GM23248 (cell line): ENCODE results near the gene C16orf82. TPM values are rescaled to one million over a fixed set of nuclear protein-coding genes. Genes with fewer than 3 reads are reported as not detected.

ENCODE experiments used
- DNase-seq: peaks from one replicate; pipeline ENCODE4 v3.0.0-alpha.2; 2015
- H2AFZ ChIP-seq: fragments of 200-600 bp; sonication (generic); 2 replicates; pipeline ENCODE4 v1.6.1; 2016; ENCODE audit warnings: antibody characterized with exemption
- H3F3A ChIP-seq: fragments of 200-600 bp; sonication (generic); 2 replicates; pipeline ENCODE4 v1.6.1; 2016; ENCODE audit warnings: mild to moderate bottlenecking, antibody characterized with exemption, mixed run types; ENCODE audit not compliant: insufficient read depth
- H3K27ac ChIP-seq: fragments of 200-600 bp; sonication (generic); 2 replicates; pipeline ENCODE4 v1.5.1; 2016; ENCODE audit warnings: mild to moderate bottlenecking
- H3K27me3 ChIP-seq: fragments of 200-600 bp; sonication (generic); replicated peaks from 2 replicates; pipeline ENCODE4 v1.6.1; 2016; ENCODE audit warnings: mild to moderate bottlenecking; ENCODE audit not compliant: insufficient read depth
- H3K36me3 ChIP-seq: fragments of 200-600 bp; sonication (generic); 2 replicates; pipeline ENCODE4 v1.6.1; 2016; ENCODE audit warnings: low read depth, mild to moderate bottlenecking
- H3K4me1 ChIP-seq: fragments of 200-600 bp; sonication (generic); 2 replicates; pipeline ENCODE4 v1.6.1; 2016; ENCODE audit warnings: mild to moderate bottlenecking; ENCODE audit not compliant: insufficient read depth
- H3K4me2 ChIP-seq: fragments of 200-600 bp; sonication (generic); one replicate; pipeline ENCODE4 v1.6.1; 2016; ENCODE audit warnings: mild to moderate bottlenecking; ENCODE audit not compliant: unreplicated experiment
- H3K4me3 ChIP-seq: fragments of 200-600 bp; sonication (generic); 2 replicates; pipeline ENCODE4 v1.5.1; 2016; ENCODE audit warnings: mild to moderate bottlenecking
- H3K79me2 ChIP-seq: fragments of 200-600 bp; sonication (generic); 2 replicates; pipeline ENCODE4 v1.6.1; 2016; ENCODE audit warnings: mild to moderate bottlenecking; ENCODE audit not compliant: insufficient read depth
- H3K9ac ChIP-seq: fragments of 200-600 bp; sonication (generic); 2 replicates; pipeline ENCODE4 v1.6.1; 2016; ENCODE audit warnings: mild to moderate bottlenecking
- H3K9me2 ChIP-seq: fragments of 200-600 bp; sonication (generic); 2 replicates; pipeline ENCODE4 v1.6.1; 2016; ENCODE audit warnings: mixed run types, mild to moderate bottlenecking, moderate library complexity; ENCODE audit not compliant: insufficient read depth
- H3K9me3 ChIP-seq: fragments of 200-600 bp; sonication (generic); one replicate; pipeline ENCODE4 v1.6.1; 2017; ENCODE audit warnings: low read depth
- H4K20me1 ChIP-seq: fragments of 200-600 bp; sonication (generic); 2 replicates; pipeline ENCODE4 v1.6.0; 2016; ENCODE audit not compliant: insufficient read depth
- EZH2 ChIP-seq: fragments of 200-600 bp; sonication (generic); IDR thresholded peaks from 2 replicates; pipeline ENCODE4 v1.6.1; 2018; ENCODE audit warnings: antibody characterized with exemption, mild to moderate bottlenecking; ENCODE audit not compliant: insufficient read depth, poor library complexity, severe bottlenecking
- EZH2phosphoT487 ChIP-seq: fragments of 200-600 bp; sonication (generic); IDR thresholded peaks from 2 replicates; pipeline ENCODE4 v1.6.1; 2018; ENCODE audit warnings: antibody characterized with exemption, moderate library complexity, mild to moderate bottlenecking, low read depth; ENCODE audit not compliant: insufficient read depth
- WGBS, 2 experiments: methylation state at CpG; one replicate each; pipeline ENCODE4 v1.1.6; 2015 to 2017; ENCODE audit warnings: low lambda C conversion rate in 2 of 2, low coverage in 1 of 2; ENCODE audit errors: missing lambda C conversion rate in 2 of 2; 5-methylcytosine and 5-hydroxymethylcytosine counted together
- in situ Hi-C: fragments of 300-500 bp; cut with MboI; formaldehyde crosslinking; loops from 2 replicates; pipeline ENCODE4 v1.15.0; 2020
- polyA plus RNA-seq: library from polyadenylated mRNA; unstranded; fragments of >200 nt; fragmentation: Nextera tagmentation; extraction: Ambion mirVana; gene quantifications from 2 replicates; pipeline ENCODE4 v1.2.1, GENCODE V29; 2016
- total RNA-seq: library from RNA; depleted of rRNA; stranded (reverse); fragments of >200 nt; shearing (Covaris generic); gene quantifications from 2 replicates; pipeline ENCODE4 v1.2.3, GENCODE V29; 2014

The C16orf82 gene
- total and polyA plus RNA-seq, 2 experiments from 2014 or later, result not detected

- Histone ChIP-seq H3F3A (no peaks in the 10 kb centered on the region), H3K4me3 (no peak overlapping the region), H2AFZ (no peak overlapping the region), H3K79me2 (no peaks in the 10 kb centered on the region), H3K9ac (no peak overlapping the region), H3K4me1 (no peaks in the 10 kb centered on the region), H3K27ac (no peak overlapping the region), H4K20me1 (no peaks in the 10 kb centered on the region), H3K4me2 (no peak overlapping the region), H3K9me3 (no peaks in the 10 kb centered on the region), H3K9me2 (no peaks in the 10 kb centered on the region), H3K27me3 (no peaks in the 10 kb centered on the region), H3K36me3 (no peaks in the 10 kb centered on the region)
- in situ Hi-C loops, result loop anchor here (25.0 kb wide), 3 partner anchors 592 to 1842 kb away; partner anchors contain the start of gene ZKSCAN2
- TF ChIP-seq EZH2 (no peak), EZH2phosphoT487 (no peak)
- 54 to 58% methylated on average over 1 of the region's 1 CpG for whole genome bisulfite sequencing, 2 experiments
- DNase-seq, result no peak
Measured at GRCh38 chr16:27103954-27104353, 37.2 kb downstream of the C16orf82 start.

GRCh38 chr16:27106305-27106704 lies 39.6 kb downstream of the C16orf82 start:
- Histone ChIP-seq H3K27ac (no peak overlapping the region), H3K4me1 (no peaks in the 10 kb centered on the region), H4K20me1 (no peaks in the 10 kb centered on the region), H3K9me2 (no peaks in the 10 kb centered on the region), H3K9me3 (no peaks in the 10 kb centered on the region), H2AFZ (no peak overlapping the region), H3K4me2 (no peak overlapping the region), H3K79me2 (no peaks in the 10 kb centered on the region), H3K4me3 (no peak overlapping the region), H3K36me3 (no peaks in the 10 kb centered on the region), H3F3A (no peaks in the 10 kb centered on the region), H3K27me3 (no peaks in the 10 kb centered on the region), H3K9ac (no peak overlapping the region)
- no peak for DNase-seq
- in situ Hi-C loops, result loop anchor here (25.0 kb wide), 3 partner anchors 594 to 1844 kb away; partner anchors contain the start of gene ZKSCAN2
- TF ChIP-seq EZH2 (no peak), EZH2phosphoT487 (no peak)
- 77 to 88% methylated on average over 6 of the region's 6 CpGs for WGBS, 2 experiments

- no peaks in the 10 kb centered on the region for H3F3A ChIP-seq
Measured at GRCh38 chr16:27107185-27107592, 40.5 kb downstream of the C16orf82 start.

GRCh38 chr16:27108051-27108770 lies 41.5 kb downstream of the C16orf82 start:
- Histone ChIP-seq H3K79me2 (no peaks in the 10 kb centered on the region), H3F3A (no peaks in the 10 kb centered on the region), H3K27ac (no peak overlapping the region), H2AFZ (no peak overlapping the region), H3K4me1 (no peaks in the 10 kb centered on the region), H3K9ac (no peak overlapping the region), H3K4me3 (no peak overlapping the region), H3K9me2 (no peaks in the 10 kb centered on the region), H3K27me3 (no peaks in the 10 kb centered on the region), H3K9me3 (no peaks in the 10 kb centered on the region), H4K20me1 (no peaks in the 10 kb centered on the region), H3K36me3 (no peaks in the 10 kb centered on the region), H3K4me2 (no peak overlapping the region)
- DNase-seq, result no peak
- in situ Hi-C loops, result loop anchor here (25.0 kb wide), 3 partner anchors 596 to 1846 kb away; partner anchors contain the start of gene ZKSCAN2
- WGBS, 2 experiments, result 84 to 88% methylated on average over 13 of the region's 13 CpGs
- TF ChIP-seq EZH2phosphoT487 (no peak), EZH2 (no peak)

More at GRCh38 chr16:27107185-27107592, 40.5 kb downstream of the C16orf82 start:
- no peaks in the 10 kb centered on the region for H4K20me1 ChIP-seq
- TF ChIP-seq EZH2 (no peak), EZH2phosphoT487 (no peak)
- no peaks in the 10 kb centered on the region for H3K36me3 ChIP-seq
- H3K4me3 ChIP-seq, result no peak overlapping the region
- no peaks in the 10 kb centered on the region for H3K9me2 ChIP-seq
- 74 to 82% methylated on average over 7 of the region's 7 CpGs for WGBS, 2 experiments
- H2AFZ ChIP-seq, result no peak overlapping the region
- H3K27me3 ChIP-seq, result no peaks in the 10 kb centered on the region
- H3K9me3 ChIP-seq, result no peaks in the 10 kb centered on the region
- H3K79me2 ChIP-seq, result no peaks in the 10 kb centered on the region
- in situ Hi-C loops, result loop anchor here (25.0 kb wide), 3 partner anchors 595 to 1845 kb away; partner anchors contain the start of gene ZKSCAN2
- no peak overlapping the region for H3K4me2 ChIP-seq
- H3K9ac ChIP-seq, result no peak overlapping the region
- no peaks in the 10 kb centered on the region for H3K4me1 ChIP-seq
- no peak overlapping the region for H3K27ac ChIP-seq
- no peak for DNase-seq
